ENCODE measurements around the gene ADAMTSL5.
A peak's percentile ranks its signal among the peaks of the same experiment; 100 is the strongest.

ADAMTSL5 gene

DNA sequence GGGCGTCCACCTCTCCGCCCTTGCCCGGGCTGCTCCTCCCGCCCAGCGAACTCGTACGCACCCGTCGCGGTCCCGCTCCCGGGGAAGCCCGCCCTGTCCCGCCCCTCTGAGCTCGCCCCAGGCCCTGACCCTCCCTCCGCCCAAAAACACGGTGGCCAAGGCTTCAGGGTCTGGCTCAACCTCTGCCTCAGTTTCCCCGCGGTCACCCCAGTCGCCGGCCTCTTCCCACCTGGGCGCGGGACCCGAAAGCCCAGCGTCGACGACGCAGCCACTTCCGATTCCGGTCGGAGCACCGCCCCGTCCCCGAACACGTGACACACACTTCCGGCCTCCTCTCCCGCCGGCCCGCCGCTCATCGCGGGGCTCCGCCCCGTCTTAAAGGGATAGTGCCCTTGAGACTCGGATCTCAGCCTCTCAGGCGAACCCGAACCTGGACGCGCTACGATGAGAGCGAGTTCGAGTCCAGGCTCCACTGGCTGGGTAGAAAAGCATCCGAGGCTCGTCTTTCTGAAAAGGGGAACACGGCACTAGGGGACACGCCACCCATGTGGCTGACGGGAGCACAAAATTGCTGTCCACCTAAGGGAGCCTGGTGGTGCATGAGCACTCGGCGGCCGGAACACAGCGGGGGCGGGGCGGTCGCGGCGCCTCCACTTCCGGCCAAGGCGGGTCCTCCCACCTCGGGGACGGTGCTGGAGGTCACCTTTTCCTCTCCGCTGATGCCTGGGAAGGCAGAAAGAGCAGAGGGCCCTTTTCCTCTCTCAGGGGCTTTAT, 33.7 kb downstream of the ADAMTSL5 start, which contains the start of gene C19orf25:
TSS of gene C19orf25 (minus strand) at position 282 of the 774 bp plus-strand sequence. CDS start 312 bp downstream, outside the sequence.
- TF ChIP-seq TAF1 (IDR thresholded peaks at IDR 0.05; ENCODE audit: low read depth) (peak; percentile 49; the same call in 1 of the 2 replicates), TCF12 (IDR thresholded peaks at IDR 0.05; ENCODE audit: low read depth) (peak; percentile 62), ZBTB7A (IDR thresholded peaks at IDR 0.05; ENCODE audit: low read depth) (no peak), TEAD4 (IDR thresholded peaks at IDR 0.05) (no peak), CREB1 (IDR thresholded peaks at IDR 0.05; ENCODE audit: low read depth) (no peak; the same call in 1 of the 2 replicates), EP300 (IDR thresholded peaks at IDR 0.05; ENCODE audit: borderline replicate concordance) (peak; percentile 26; the same call in 1 of the 2 replicates), NFIC (IDR thresholded peaks at IDR 0.05) (peak; percentile 22; the same call in 1 of the 2 replicates), EGR1 (IDR thresholded peaks at IDR 0.05) (peak; percentile 44; the same call in 1 of the 2 replicates)
- TF ChIP-seq, protein P1, sequence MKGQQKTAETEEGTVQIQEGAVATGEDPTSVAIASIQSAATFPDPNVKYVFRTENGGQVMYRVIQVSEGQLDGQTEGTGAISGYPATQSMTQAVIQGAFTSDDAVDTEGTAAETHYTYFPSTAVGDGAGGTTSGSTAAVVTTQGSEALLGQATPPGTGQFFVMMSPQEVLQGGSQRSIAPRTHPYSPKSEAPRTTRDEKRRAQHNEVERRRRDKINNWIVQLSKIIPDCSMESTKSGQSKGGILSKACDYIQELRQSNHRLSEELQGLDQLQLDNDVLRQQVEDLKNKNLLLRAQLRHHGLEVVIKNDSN (IDR thresholded peaks at IDR 0.05), result peak; percentile 98
- TF ChIP-seq, protein P2, sequence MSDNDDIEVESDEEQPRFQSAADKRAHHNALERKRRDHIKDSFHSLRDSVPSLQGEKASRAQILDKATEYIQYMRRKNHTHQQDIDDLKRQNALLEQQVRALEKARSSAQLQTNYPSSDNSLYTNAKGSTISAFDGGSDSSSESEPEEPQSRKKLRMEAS (IDR thresholded peaks at IDR 0.05), result peak; percentile 97
- TF ChIP-seq, protein P3, sequence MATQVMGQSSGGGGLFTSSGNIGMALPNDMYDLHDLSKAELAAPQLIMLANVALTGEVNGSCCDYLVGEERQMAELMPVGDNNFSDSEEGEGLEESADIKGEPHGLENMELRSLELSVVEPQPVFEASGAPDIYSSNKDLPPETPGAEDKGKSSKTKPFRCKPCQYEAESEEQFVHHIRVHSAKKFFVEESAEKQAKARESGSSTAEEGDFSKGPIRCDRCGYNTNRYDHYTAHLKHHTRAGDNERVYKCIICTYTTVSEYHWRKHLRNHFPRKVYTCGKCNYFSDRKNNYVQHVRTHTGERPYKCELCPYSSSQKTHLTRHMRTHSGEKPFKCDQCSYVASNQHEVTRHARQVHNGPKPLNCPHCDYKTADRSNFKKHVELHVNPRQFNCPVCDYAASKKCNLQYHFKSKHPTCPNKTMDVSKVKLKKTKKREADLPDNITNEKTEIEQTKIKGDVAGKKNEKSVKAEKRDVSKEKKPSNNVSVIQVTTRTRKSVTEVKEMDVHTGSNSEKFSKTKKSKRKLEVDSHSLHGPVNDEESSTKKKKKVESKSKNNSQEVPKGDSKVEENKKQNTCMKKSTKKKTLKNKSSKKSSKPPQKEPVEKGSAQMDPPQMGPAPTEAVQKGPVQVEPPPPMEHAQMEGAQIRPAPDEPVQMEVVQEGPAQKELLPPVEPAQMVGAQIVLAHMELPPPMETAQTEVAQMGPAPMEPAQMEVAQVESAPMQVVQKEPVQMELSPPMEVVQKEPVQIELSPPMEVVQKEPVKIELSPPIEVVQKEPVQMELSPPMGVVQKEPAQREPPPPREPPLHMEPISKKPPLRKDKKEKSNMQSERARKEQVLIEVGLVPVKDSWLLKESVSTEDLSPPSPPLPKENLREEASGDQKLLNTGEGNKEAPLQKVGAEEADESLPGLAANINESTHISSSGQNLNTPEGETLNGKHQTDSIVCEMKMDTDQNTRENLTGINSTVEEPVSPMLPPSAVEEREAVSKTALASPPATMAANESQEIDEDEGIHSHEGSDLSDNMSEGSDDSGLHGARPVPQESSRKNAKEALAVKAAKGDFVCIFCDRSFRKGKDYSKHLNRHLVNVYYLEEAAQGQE (IDR thresholded peaks at IDR 0.05; ENCODE audit: low read depth), result no peak

GRCh38 chr19:1475751-1476437, 36.9 kb downstream of the ADAMTSL5 start:
- TF ChIP-seq YY1 (IDR thresholded peaks at IDR 0.05; ENCODE audit: low read depth) (no peak), CEBPB (IDR thresholded peaks at IDR 0.05) (no peak), NFIC (IDR thresholded peaks at IDR 0.05) (no peak), TCF12 (IDR thresholded peaks at IDR 0.05; ENCODE audit: low read depth) (no peak), RAD21 (IDR thresholded peaks at IDR 0.05; ENCODE audit: low read depth) (no peak), CREB1 (IDR thresholded peaks at IDR 0.05; ENCODE audit: low read depth) (no peak)
- TF ChIP-seq, protein P1 (IDR thresholded peaks at IDR 0.05), result no peak

DNA sequence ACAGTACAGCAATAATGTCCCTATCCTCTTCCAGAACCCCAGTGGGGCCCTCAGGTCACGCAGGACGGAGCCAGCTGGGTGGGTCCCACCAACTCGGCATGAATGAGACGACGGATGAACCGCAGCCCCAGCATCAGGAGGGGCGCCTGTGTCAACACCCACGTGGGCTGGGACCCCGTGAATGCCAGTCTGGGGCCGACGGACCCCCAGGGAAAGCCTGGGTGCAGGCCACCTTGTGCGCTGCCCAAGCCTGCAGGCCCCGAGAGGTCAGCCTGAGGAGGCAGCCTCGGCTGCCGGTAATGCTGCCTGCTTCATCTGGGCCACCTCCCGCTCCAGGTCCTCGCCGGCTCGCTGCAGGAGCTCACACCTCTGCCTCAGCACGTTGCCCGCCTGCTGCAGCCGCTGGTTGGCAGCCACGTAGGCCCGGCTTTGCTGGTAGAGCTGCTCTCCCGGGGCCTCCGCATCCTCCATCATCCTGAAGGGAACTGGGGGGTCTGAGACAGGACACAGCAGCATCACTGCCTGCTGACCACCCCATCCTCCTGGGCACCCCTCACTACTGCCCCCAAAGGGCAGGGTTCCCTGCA, 38.0 kb downstream of the ADAMTSL5 start:
- no peak for TF ChIP-seq FOXM1 (IDR thresholded peaks at IDR 0.05; ENCODE audit: borderline replicate concordance, low read depth)
- no peak for TF ChIP-seq NFIC (IDR thresholded peaks at IDR 0.05)
- TF ChIP-seq, protein P2 (IDR thresholded peaks at IDR 0.05), result no peak
- no peak for TF ChIP-seq CREB1 (IDR thresholded peaks at IDR 0.05; ENCODE audit: low read depth)
- no peak for TF ChIP-seq TEAD4 (IDR thresholded peaks at IDR 0.05)
- TF ChIP-seq YY1 (IDR thresholded peaks at IDR 0.05; ENCODE audit: low read depth), result no peak
- TF ChIP-seq EP300 (IDR thresholded peaks at IDR 0.05; ENCODE audit: borderline replicate concordance), result no peak
- no peak for TF ChIP-seq ZBTB7A (IDR thresholded peaks at IDR 0.05; ENCODE audit: low read depth)

DNA sequence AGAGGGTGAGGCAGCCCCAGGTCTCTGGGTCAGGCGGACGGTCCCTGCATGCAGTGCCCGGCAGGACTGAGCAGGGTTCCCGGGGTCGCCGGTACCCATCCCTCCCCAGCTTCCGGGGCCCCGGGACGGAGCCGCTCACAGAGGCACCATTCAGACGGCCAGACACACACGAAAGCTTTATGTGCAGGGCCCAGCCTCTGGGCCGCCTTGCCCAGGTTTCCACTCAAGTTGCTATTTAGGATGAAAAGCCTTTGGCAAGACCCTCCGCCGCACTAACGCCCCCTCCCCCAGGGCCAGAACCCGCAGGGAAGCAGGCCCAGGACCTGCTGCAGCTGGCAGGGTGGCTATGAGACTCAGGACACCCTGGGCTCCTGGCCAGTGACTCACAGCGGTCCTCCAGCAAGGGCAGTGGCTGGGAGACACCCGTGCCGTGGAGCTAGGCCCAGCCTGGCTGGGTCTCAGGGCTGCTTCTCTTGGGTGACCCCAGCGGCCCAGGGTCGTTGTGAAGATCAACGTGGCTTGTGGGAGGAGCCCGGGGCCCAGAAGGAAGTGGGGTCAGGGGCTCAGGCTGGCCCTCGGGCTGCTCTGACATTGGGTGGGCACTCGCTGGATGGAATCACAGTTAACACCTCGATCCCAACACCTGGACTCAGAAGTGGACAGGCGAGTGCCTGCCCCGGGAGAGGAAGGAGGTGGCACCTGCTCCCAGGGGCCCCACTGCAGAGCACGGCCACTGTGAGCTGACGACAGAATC, 38.6 kb downstream of the ADAMTSL5 start:
- TF ChIP-seq TAF1 (IDR thresholded peaks at IDR 0.05; ENCODE audit: low read depth), result no peak
- TF ChIP-seq, protein P1 (IDR thresholded peaks at IDR 0.05), result no peak
- no peak for TF ChIP-seq EGR1 (IDR thresholded peaks at IDR 0.05)

- TF ChIP-seq TCF12 (IDR thresholded peaks at IDR 0.05; ENCODE audit: low read depth) (no peak), CREB1 (IDR thresholded peaks at IDR 0.05; ENCODE audit: low read depth) (no peak), FOXM1 (IDR thresholded peaks at IDR 0.05; ENCODE audit: borderline replicate concordance, low read depth) (no peak), EGR1 (IDR thresholded peaks at IDR 0.05) (no peak), TEAD4 (IDR thresholded peaks at IDR 0.05) (no peak), YY1 (IDR thresholded peaks at IDR 0.05; ENCODE audit: low read depth) (no peak), EP300 (IDR thresholded peaks at IDR 0.05; ENCODE audit: borderline replicate concordance) (no peak), CEBPB (IDR thresholded peaks at IDR 0.05) (no peak)
- TF ChIP-seq, protein P2 (IDR thresholded peaks at IDR 0.05), result no peak
- TF ChIP-seq, protein P1 (IDR thresholded peaks at IDR 0.05), result no peak
These were observed 39.6 kb downstream of the ADAMTSL5 start for GRCh38 chr19:1473085-1473851.
